HG03066 (cell line): ENCODE results near the gene CCDC167.
"Not testable (repeated sequence)": the region's sequence is repeated elsewhere in the genome, so short reads cannot be mapped to it uniquely, and the experiment has no call there.

Experiments
- ATAC-seq: cut with Tn5 transposase; IDR thresholded peaks from one replicate; pipeline ENCODE4 v1.9.1; 2021; ENCODE audit warnings: low read depth; ENCODE audit not compliant: unreplicated experiment

CCDC167 gene

GRCh38 chr6:37477656-37478435 is 21.8 kb downstream of the CCDC167 start:
- ATAC-seq, result no peak

GRCh38 chr6:37477191-37477590 is 22.5 kb downstream of the CCDC167 start:
- ATAC-seq, result no peak

- no peak for ATAC-seq
These were observed 25.4 kb downstream of the CCDC167 start for GRCh38 chr6:37474316-37474715.

GRCh38 chr6:37473364-37474095 is 26.2 kb downstream of the CCDC167 start:
- no peak for ATAC-seq

- ATAC-seq, result no peak
These were observed 32.0 kb downstream of the CCDC167 start for GRCh38 chr6:37467718-37468117.

GRCh38 chr6:37463110-37463509 is 36.6 kb downstream of the CCDC167 start:
- no peak for ATAC-seq

GRCh38 chr6:37460805-37461204 is 38.9 kb downstream of the CCDC167 start:
- no peak for ATAC-seq

GRCh38 chr6:37459981-37460800 is 39.5 kb downstream of the CCDC167 start:
- ATAC-seq, result no peak

- ATAC-seq, result no peak
These were observed 42.7 kb downstream of the CCDC167 start for GRCh38 chr6:37456816-37457560.

GRCh38 chr6:37456126-37456525 is 43.6 kb downstream of the CCDC167 start:
- no peak for ATAC-seq

- ATAC-seq, result no peak
These were observed 45.1 kb downstream of the CCDC167 start for GRCh38 chr6:37454420-37455140.

GRCh38 chr6:37452522-37452921 is 47.2 kb downstream of the CCDC167 start:
- no peak for ATAC-seq

- ATAC-seq, result no peak
These were observed 48.1 kb downstream of the CCDC167 start for GRCh38 chr6:37451441-37452193.

- no peak for ATAC-seq
These were observed 49.7 kb downstream of the CCDC167 start for GRCh38 chr6:37449984-37450383.

- ATAC-seq, result not testable (repeated sequence)
These were observed 56.5 kb downstream of the CCDC167 start for GRCh38 chr6:37443216-37443542.

GRCh38 chr6:37442416-37443215 is 57.1 kb downstream of the CCDC167 start:
- ATAC-seq, result no peak

GRCh38 chr6:37441651-37442050 is 58.0 kb downstream of the CCDC167 start:
- ATAC-seq, result no peak

GRCh38 chr6:37438930-37439329 is 60.8 kb downstream of the CCDC167 start:
- ATAC-seq, result no peak
